ENCODE data around the gene TSPAN32.
"Not testable (repeated sequence)": the region's sequence is repeated elsewhere in the genome, so short reads cannot be mapped to it uniquely, and the experiment has no call there.

The TSPAN32 gene

GRCh38 chr11:2346014-2346413 is 44.2 kb downstream of the TSPAN32 start:
- Mint-ChIP-seq H3K4me1 (no peaks in the 10 kb centered on the region), H3K27ac (no peak overlapping the region), H3K4me3 (no peak overlapping the region), H3K9me3 (no peaks in the 10 kb centered on the region), H3K36me3 (no peaks in the 10 kb centered on the region)
- no peak for ATAC-seq
- DNase-seq (ENCODE audit: low spot score in 2 of 2) = no peak

- Mint-ChIP-seq H3K4me3 (no peak overlapping the region), H3K27ac (no peak overlapping the region), H3K36me3 (no peaks in the 10 kb centered on the region), H3K4me1 (no peaks in the 10 kb centered on the region), H3K9me3 (no peaks in the 10 kb centered on the region)
- DNase-seq (ENCODE audit: low spot score in 2 of 2) = no peak
- ATAC-seq = no peak
These were observed 44.9 kb downstream of the TSPAN32 start for GRCh38 chr11:2346586-2347307.

- Mint-ChIP-seq H3K27ac (no peak overlapping the region), H3K9me3 (no peaks in the 10 kb centered on the region), H3K36me3 (no peaks in the 10 kb centered on the region), H3K4me3 (no peak overlapping the region), H3K4me1 (no peaks in the 10 kb centered on the region)
- no peak for ATAC-seq
- DNase-seq (ENCODE audit: low spot score in 2 of 2) = no peak
These were observed 45.6 kb downstream of the TSPAN32 start for GRCh38 chr11:2347308-2347830.

GRCh38 chr11:2348986-2349385 is 47.2 kb downstream of the TSPAN32 start:
- Mint-ChIP-seq H3K4me1 (no peaks in the 10 kb centered on the region), H3K27ac (no peak overlapping the region), H3K36me3 (no peaks in the 10 kb centered on the region), H3K9me3 (no peaks in the 10 kb centered on the region), H3K4me3 (no peak overlapping the region)
- ATAC-seq (no peak), DNase-seq (ENCODE audit: low spot score in 2 of 2) (no peak)

GRCh38 chr11:2351701-2352100 is 49.9 kb downstream of the TSPAN32 start:
- no peak for ATAC-seq
- H3K9me3 Mint-ChIP-seq = no peaks in the 10 kb centered on the region
- no peaks in the 10 kb centered on the region for H3K4me1 Mint-ChIP-seq
- no peak overlapping the region for H3K27ac Mint-ChIP-seq
- H3K36me3 Mint-ChIP-seq = no peaks in the 10 kb centered on the region
- no peak overlapping the region for H3K4me3 Mint-ChIP-seq
- no peak for DNase-seq (ENCODE audit: low spot score in 2 of 2)

GRCh38 chr11:2352420-2352819 is 50.6 kb downstream of the TSPAN32 start:
- Mint-ChIP-seq H3K4me1 (no peaks in the 10 kb centered on the region), H3K27ac (no peak overlapping the region), H3K4me3 (no peak overlapping the region), H3K9me3 (no peaks in the 10 kb centered on the region), H3K36me3 (no peaks in the 10 kb centered on the region)
- ATAC-seq (no peak), DNase-seq (ENCODE audit: low spot score in 2 of 2) (no peak)

- DNase-seq (ENCODE audit: low spot score in 2 of 2) = no peak
- no peaks in the 10 kb centered on the region for H3K9me3 Mint-ChIP-seq
- H3K4me3 Mint-ChIP-seq = no peak overlapping the region
- ATAC-seq = no peak
- H3K4me1 Mint-ChIP-seq = no peaks in the 10 kb centered on the region
- H3K27ac Mint-ChIP-seq = no peak overlapping the region
- H3K36me3 Mint-ChIP-seq = no peaks in the 10 kb centered on the region
These were observed 53.3 kb downstream of the TSPAN32 start for GRCh38 chr11:2355000-2355644.

GRCh38 chr11:2357246-2357645 is 55.4 kb downstream of the TSPAN32 start:
- Mint-ChIP-seq H3K9me3 (no peaks in the 10 kb centered on the region), H3K4me1 (no peaks in the 10 kb centered on the region), H3K4me3 (no peak overlapping the region), H3K36me3 (no peaks in the 10 kb centered on the region), H3K27ac (no peak overlapping the region)
- no peak for DNase-seq (ENCODE audit: low spot score in 2 of 2)
- no peak for ATAC-seq

GRCh38 chr11:2357651-2358050 is 55.8 kb downstream of the TSPAN32 start:
- DNase-seq (ENCODE audit: low spot score in 2 of 2); ATAC-seq; H3K27ac Mint-ChIP-seq; H3K4me3 Mint-ChIP-seq; H3K4me1 Mint-ChIP-seq; H3K36me3 Mint-ChIP-seq; H3K9me3 Mint-ChIP-seq: not testable (repeated sequence)

- Mint-ChIP-seq H3K27ac (no peak overlapping the region), H3K9me3 (no peaks in the 10 kb centered on the region), H3K4me1 (no peaks in the 10 kb centered on the region), H3K36me3 (no peaks in the 10 kb centered on the region), H3K4me3 (no peak overlapping the region)
- DNase-seq (ENCODE audit: low spot score in 2 of 2) (no peak), ATAC-seq (no peak)
These were observed 57.1 kb downstream of the TSPAN32 start for GRCh38 chr11:2358754-2359442.

- no peaks in the 10 kb centered on the region for H3K4me1 Mint-ChIP-seq
- H3K4me3 Mint-ChIP-seq = no peak overlapping the region
- no peaks in the 10 kb centered on the region for H3K36me3 Mint-ChIP-seq
- H3K9me3 Mint-ChIP-seq = no peaks in the 10 kb centered on the region
- ATAC-seq (no peak), DNase-seq (ENCODE audit: low spot score in 2 of 2) (no peak)
- H3K27ac Mint-ChIP-seq = no peak overlapping the region
These were observed 57.7 kb downstream of the TSPAN32 start for GRCh38 chr11:2359557-2359956.

GRCh38 chr11:2360081-2360642 is 58.3 kb downstream of the TSPAN32 start:
- H3K9me3 Mint-ChIP-seq = no peaks in the 10 kb centered on the region
- H3K4me1 Mint-ChIP-seq = no peaks in the 10 kb centered on the region
- no peak overlapping the region for H3K4me3 Mint-ChIP-seq
- no peaks in the 10 kb centered on the region for H3K36me3 Mint-ChIP-seq
- ATAC-seq (no peak), DNase-seq (ENCODE audit: low spot score in 2 of 2) (no peak)
- H3K27ac Mint-ChIP-seq = no peak overlapping the region

GRCh38 chr11:2361565-2361964 is 59.8 kb downstream of the TSPAN32 start:
- H3K27ac Mint-ChIP-seq = no peak overlapping the region

GRCh38 chr11:2362414-2362813 is 60.6 kb downstream of the TSPAN32 start:
- ATAC-seq (no peak), DNase-seq (ENCODE audit: low spot score in 2 of 2) (no peak)
- H3K9me3 Mint-ChIP-seq = no peaks in the 10 kb centered on the region
- no peaks in the 10 kb centered on the region for H3K36me3 Mint-ChIP-seq
- no peak overlapping the region for H3K4me3 Mint-ChIP-seq
- H3K27ac Mint-ChIP-seq = peak overlapping the region; percentile 24
- H3K4me1 Mint-ChIP-seq = no peaks in the 10 kb centered on the region

More at GRCh38 chr11:2361565-2361964, 59.8 kb downstream of the TSPAN32 start:
- DNase-seq (ENCODE audit: low spot score in 2 of 2) (no peak), ATAC-seq (no peak)
- Mint-ChIP-seq H3K4me1 (no peaks in the 10 kb centered on the region), H3K4me3 (no peak overlapping the region), H3K36me3 (no peaks in the 10 kb centered on the region), H3K9me3 (no peaks in the 10 kb centered on the region)

GRCh38 chr11:2363130-2363529 is 61.3 kb downstream of the TSPAN32 start:
- Mint-ChIP-seq H3K27ac (peak overlapping the region; percentile 24), H3K36me3 (no peaks in the 10 kb centered on the region), H3K9me3 (no peaks in the 10 kb centered on the region), H3K4me3 (no peak overlapping the region), H3K4me1 (no peaks in the 10 kb centered on the region)
- ATAC-seq (no peak), DNase-seq (ENCODE audit: low spot score in 2 of 2) (no peak)

Data from stimulated activated effector memory CD8-positive, alpha-beta T cell treated with anti-CD3 and anti-CD28 coated beads, Interleukin-12 subunit alpha, Interleukin-12 subunit beta, amount 100 ng/mL, for 72 hours (primary cell).